ENCODE results near the gene TM9SF3. TPM values are rescaled to one million over a fixed set of nuclear protein-coding genes. Genes with fewer than 3 reads are reported as not detected.

TM9SF3 gene
- total RNA-seq: 100 to 1,000 TPM in 2 of 3 donors, 10 to 100 TPM in 1; 95.7 to 118 (median 116) TPM

- TF ChIP-seq POLR2AphosphoS5 (IDR thresholded peaks at IDR 0.05): peak; percentile 22 to 84 (median 32)
- no peak for TF ChIP-seq POLR2A (IDR thresholded peaks at IDR 0.05)
- no peaks in the 10 kb centered on the region for H3K9me3 ChIP-seq
- H3K27me3 ChIP-seq: no peaks in the 10 kb centered on the region
- peak; percentile 87 to 90 for DNase-seq (ENCODE audit: low spot score in 2 of 2)
- no peaks in the 10 kb centered on the region for H3K36me3 ChIP-seq
- intact Hi-C loops (cut with DNase I; ENCODE audit: low total_unique reads): loop anchor here (5.0 kb wide), 2 partner anchors 304 to 1131 kb away; no protein-coding TSS in a partner anchor
- H3K4me3 ChIP-seq: peak within 1 kb of the TSS; percentile 91 to 98 (median 94)
- peak within 1 kb of the TSS; percentile 99 to 100 for H3K27ac ChIP-seq
- peaks cover 0 to 8% of the 10 kb centered on the region in 2 donors for H3K4me1 ChIP-seq
Measured at GRCh38 chr10:96586419-96587263, at the start of gene TM9SF3. Gene TM9SF3, minus strand, starts transcription at chr10:96587012. Its CDS starts 177 bp downstream, at chr10:96586835.

GRCh38 chr10:96636551-96636950, 49.7 kb upstream of the TM9SF3 start:
- DNase-seq (ENCODE audit: low spot score in 2 of 2): no peak
- no peak overlapping the region for H3K4me3 ChIP-seq
- no peak overlapping the region for H3K27ac ChIP-seq
- H3K27me3 ChIP-seq: no peaks in the 10 kb centered on the region
- TF ChIP-seq POLR2A (IDR thresholded peaks at IDR 0.05) (no peak), POLR2AphosphoS5 (IDR thresholded peaks at IDR 0.05) (no peak), CTCF (IDR thresholded peaks at IDR 0.05) (no peak)
- intact Hi-C loops (cut with DNase I; ENCODE audit: low total_unique reads): no loop called here
- no peaks in the 10 kb centered on the region for H3K9me3 ChIP-seq
- H3K4me1 ChIP-seq: no peaks in the 10 kb centered on the region
- no peaks in the 10 kb centered on the region for H3K36me3 ChIP-seq

- H3K9me3 ChIP-seq: no peaks in the 10 kb centered on the region
- intact Hi-C loops (cut with DNase I; ENCODE audit: low total_unique reads): no loop called here
- no peak overlapping the region for H3K4me3 ChIP-seq
- TF ChIP-seq POLR2AphosphoS5 (IDR thresholded peaks at IDR 0.05): peak in 1 of 3 donors; percentile 26
- TF ChIP-seq CTCF (IDR thresholded peaks at IDR 0.05): no peak
- no peaks in the 10 kb centered on the region for H3K27me3 ChIP-seq
- peak overlapping the region; percentile 16 to 67 for H3K27ac ChIP-seq
- no peaks in the 10 kb centered on the region for H3K4me1 ChIP-seq
- no peaks in the 10 kb centered on the region for H3K36me3 ChIP-seq
- peak; percentile 60 to 64 for DNase-seq (ENCODE audit: low spot score in 2 of 2)
Measured at GRCh38 chr10:96632974-96633710, 46.3 kb upstream of the TM9SF3 start.

GRCh38 chr10:96627292-96627691, 40.5 kb upstream of the TM9SF3 start:
- Histone ChIP-seq H3K27me3 (no peaks in the 10 kb centered on the region), H3K27ac (no peak overlapping the region), H3K4me3 (no peak overlapping the region), H3K4me1 (no peaks in the 10 kb centered on the region), H3K9me3 (no peaks in the 10 kb centered on the region), H3K36me3 (no peaks in the 10 kb centered on the region)
- no peak for DNase-seq (ENCODE audit: low spot score in 2 of 2)
- no peak for TF ChIP-seq POLR2AphosphoS5 (IDR thresholded peaks at IDR 0.05)
- TF ChIP-seq POLR2A (IDR thresholded peaks at IDR 0.05): no peak
- no peak for TF ChIP-seq CTCF (IDR thresholded peaks at IDR 0.05)
- intact Hi-C loops (cut with DNase I; ENCODE audit: low total_unique reads): no loop called here

GRCh38 chr10:96626795-96627194, 40.0 kb upstream of the TM9SF3 start:
- no peak for TF ChIP-seq CTCF (IDR thresholded peaks at IDR 0.05)
- TF ChIP-seq POLR2A (IDR thresholded peaks at IDR 0.05): no peak
- Histone ChIP-seq H3K27ac (no peak overlapping the region), H3K27me3 (no peaks in the 10 kb centered on the region), H3K36me3 (no peaks in the 10 kb centered on the region), H3K9me3 (no peaks in the 10 kb centered on the region), H3K4me3 (no peak overlapping the region), H3K4me1 (no peaks in the 10 kb centered on the region)
- DNase-seq (ENCODE audit: low spot score in 2 of 2): no peak
- intact Hi-C loops (cut with DNase I; ENCODE audit: low total_unique reads): no loop called here

All from breast epithelium (tissue), 4 donors.